WI38 (cell line): ENCODE measurements around the gene HOXC9.

Source experiments
- H3K4me3 ChIP-seq: 2 replicates; pipeline ENCODE4 v1.5.1; 2011; ENCODE audit warnings: low read depth, mild to moderate bottlenecking, control low read depth, low read length
- CTCF ChIP-seq: IDR thresholded peaks from 2 replicates; pipeline ENCODE4 v1.5.1; 2012; ENCODE audit warnings: low read depth, mild to moderate bottlenecking, control low read depth, low read length

Gene HOXC9

GRCh38 chr12:54012631-54013409, 12.9 kb downstream of the HOXC9 start:
- no peak overlapping the region for H3K4me3 ChIP-seq

GRCh38 chr12:54014377-54015017, 14.5 kb downstream of the HOXC9 start:
- no peak for TF ChIP-seq CTCF
- no peak overlapping the region for H3K4me3 ChIP-seq

More at GRCh38 chr12:54012631-54013409, 12.9 kb downstream of the HOXC9 start:
- no peak for TF ChIP-seq CTCF

- H3K4me3 ChIP-seq, result no peak overlapping the region
Observed at GRCh38 chr12:54015018-54015931, 15.3 kb downstream of the HOXC9 start.

GRCh38 chr12:54016051-54016450, 16.1 kb downstream of the HOXC9 start:
- no peak for TF ChIP-seq CTCF
- no peak overlapping the region for H3K4me3 ChIP-seq

More at GRCh38 chr12:54015018-54015931, 15.3 kb downstream of the HOXC9 start:
- no peak for TF ChIP-seq CTCF

GRCh38 chr12:54016478-54016964, 16.6 kb downstream of the HOXC9 start:
- H3K4me3 ChIP-seq, result no peak overlapping the region
- TF ChIP-seq CTCF, result no peak

- no peak for TF ChIP-seq CTCF
Observed at GRCh38 chr12:54017027-54017788, 17.2 kb downstream of the HOXC9 start.

More at GRCh38 chr12:54017027-54017788, 17.2 kb downstream of the HOXC9 start:
- no peak overlapping the region for H3K4me3 ChIP-seq
